Endometrial microvascular endothelial cells (primary cell): Measurements from ENCODE around the gene LCN12. TPM values are rescaled to one million over a fixed set of nuclear protein-coding genes. Genes with fewer than 3 reads are reported as not detected.

Experiments
- in situ Hi-C: cut with HindIII; loops from 2 replicates; pipeline ENCODE4 v1.10.0; 2017; ENCODE audit warnings: low sequenced_read_pairs, low pct_unique_long_range_greater_than_20kb; ENCODE audit errors: inconsistent ontology term
- total RNA-seq: library from RNA; depleted of rRNA; stranded (reverse); fragments of >200 nt; gene quantifications from one replicate; pipeline ENCODE4 v1.2.3, GENCODE V29; 2015; ENCODE audit errors: inconsistent ontology term

Gene LCN12
- total RNA-seq, 1 donor from 2014 or later, result not detected

DNA sequence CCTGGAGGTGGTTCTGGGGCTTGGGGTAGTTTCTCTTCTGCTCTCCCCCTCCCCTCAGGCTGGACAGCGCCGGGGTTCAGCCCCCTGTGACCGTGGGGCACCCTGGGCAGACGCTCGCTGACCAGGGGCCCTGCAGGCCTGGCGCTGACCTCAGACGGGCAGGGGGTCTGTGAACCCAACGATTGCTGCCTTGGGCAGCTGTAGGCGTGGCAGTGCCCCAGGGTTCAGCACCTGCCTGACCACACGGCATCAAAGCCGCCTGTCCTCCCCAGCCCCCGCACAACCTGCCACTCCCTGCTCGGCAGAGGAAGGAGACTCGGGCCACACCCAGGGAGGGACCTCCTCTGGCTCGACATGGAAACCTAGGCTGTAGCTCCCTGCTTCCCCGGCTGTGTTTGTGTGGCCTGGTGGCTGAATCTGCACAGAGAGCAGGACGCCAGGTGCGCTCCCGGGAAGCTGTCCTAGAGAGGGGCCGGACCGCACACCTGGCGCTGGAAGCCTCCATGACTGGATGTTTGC, 12.2 kb downstream of the LCN12 start:
- in situ Hi-C loops, result no loop called here

DNA sequence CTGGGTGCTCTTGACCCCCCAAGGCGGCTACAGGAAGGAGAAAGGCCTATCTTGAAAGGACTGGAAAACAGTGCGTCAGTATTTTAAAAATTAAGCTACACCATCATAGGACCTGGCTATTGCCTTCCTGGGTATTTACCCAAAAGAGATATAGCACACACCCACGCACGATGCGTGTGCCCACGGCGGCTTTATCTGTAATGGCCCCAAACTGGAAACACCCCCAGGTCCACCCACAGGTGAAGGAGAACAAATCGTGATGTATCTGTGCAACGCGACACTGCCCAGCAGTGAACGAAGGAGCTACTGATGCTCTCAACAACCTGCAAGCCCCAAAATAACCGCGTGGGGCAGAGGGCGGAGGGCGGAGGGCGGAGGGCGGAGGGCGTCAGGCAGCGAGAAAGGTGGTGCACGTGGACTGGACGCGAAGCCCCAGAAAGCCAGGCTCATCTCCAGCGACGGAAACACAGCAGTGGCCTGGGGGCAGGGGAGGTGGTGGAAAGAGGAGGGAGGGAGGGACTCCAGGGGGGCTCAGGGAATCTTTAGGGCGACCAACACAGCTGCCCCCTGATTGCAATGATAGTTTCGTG, 12.9 kb downstream of the LCN12 start:
- in situ Hi-C loops, result no loop called here

DNA sequence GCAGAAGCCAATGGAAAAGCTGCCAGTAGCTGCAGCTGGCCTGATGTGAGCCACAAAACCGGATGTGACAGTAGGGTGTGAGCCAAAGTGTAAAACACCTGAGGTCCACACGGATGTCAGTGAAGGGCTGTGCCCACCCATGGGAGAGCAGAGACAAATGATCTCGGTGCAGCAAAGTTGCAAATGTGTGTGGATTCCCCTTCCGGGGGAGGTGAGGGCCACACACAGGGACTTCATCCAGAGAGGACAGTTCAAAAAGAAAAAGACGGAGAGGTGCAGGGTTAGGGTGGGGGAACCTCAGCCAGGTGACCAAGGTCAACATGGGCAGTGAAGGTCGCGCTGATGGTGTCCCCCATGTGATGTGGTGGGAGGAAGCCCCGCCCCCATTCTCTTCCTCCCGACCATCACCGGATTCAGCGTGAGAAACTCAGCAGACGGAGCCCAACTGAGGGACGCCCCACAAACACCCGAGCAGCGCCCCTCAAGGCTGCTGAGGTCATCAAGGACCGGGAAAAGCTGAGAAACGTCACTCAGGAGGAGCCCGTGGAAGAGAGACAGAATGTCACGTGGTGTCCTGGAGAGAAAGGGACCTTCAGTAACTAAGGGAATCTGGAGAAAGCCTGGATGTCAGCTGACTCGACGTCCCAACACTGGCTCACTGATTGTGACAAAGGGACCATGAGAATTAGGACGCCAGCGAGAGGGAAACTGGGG, 13.9 kb downstream of the LCN12 start:
- in situ Hi-C loops, result no loop called here

DNA sequence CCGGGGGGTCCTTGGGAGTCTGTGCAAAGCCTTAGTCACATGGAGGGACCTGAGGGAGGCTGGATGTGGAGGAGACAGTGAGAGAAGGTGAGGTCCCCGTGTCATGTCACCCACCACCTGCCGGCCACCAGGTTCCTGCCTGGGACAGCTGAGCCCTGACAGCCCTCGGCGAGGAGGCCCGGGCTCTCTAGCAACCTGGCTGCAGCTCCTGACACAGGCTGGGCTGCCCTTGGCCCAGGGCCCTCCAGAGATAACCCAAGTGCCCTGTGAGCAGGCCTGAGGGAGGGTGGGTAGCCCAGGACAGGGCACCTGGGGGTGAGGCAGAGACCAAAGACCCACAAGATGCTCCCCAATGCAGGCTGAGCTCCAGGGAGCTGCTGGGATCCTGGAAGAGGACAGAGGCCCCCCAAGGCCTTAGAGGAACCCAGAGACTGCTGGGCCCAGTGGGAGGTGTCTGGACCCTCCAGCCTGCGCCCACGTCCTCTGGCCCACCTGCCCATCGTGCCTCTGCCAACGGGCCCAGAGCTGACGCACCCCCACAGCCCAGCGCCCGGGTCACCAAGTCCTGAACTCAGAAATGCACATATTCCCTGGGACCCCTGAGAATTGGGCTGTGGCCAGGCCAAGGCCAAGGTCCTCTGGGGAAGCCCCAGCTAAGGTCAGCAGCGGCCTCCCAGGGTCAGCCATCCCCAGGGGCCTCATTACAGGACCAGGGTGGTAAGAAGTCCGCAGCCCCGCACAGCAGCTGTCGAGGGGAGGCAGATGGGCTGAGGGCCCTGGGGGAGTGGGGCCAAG, 16.5 kb downstream of the LCN12 start:
- in situ Hi-C loops, result no loop called here

DNA sequence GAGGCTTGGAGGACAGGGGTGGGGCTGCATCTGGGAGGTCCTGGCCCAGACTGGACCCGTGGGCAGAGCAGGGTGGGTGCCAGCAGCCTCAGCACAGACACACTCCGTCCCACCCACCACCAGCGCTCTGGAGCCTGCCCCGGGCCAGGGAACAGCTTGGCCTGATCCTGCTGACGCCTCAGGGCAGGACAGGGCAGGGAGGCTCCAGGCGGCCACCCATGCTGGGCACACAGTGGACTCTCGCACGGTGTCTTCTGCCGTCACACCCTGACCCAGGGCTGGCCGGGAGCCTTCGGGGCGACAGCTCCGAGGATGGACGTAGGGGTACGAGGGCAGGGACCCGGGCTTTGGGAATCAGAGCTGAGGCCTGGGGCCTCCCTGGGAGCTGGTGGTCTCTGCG, 17.1 kb downstream of the LCN12 start:
- in situ Hi-C loops, result no loop called here

- in situ Hi-C loops, result no loop called here
Observed at GRCh38 chr9:136969774-136970173, 17.7 kb downstream of the LCN12 start.

GRCh38 chr9:136970361-136970760, 18.3 kb downstream of the LCN12 start:
- in situ Hi-C loops, result no loop called here

- in situ Hi-C loops, result no loop called here
Observed at GRCh38 chr9:136971746-136972145, 19.7 kb downstream of the LCN12 start.

GRCh38 chr9:136972335-136972734, 20.3 kb downstream of the LCN12 start:
- in situ Hi-C loops, result no loop called here

DNA sequence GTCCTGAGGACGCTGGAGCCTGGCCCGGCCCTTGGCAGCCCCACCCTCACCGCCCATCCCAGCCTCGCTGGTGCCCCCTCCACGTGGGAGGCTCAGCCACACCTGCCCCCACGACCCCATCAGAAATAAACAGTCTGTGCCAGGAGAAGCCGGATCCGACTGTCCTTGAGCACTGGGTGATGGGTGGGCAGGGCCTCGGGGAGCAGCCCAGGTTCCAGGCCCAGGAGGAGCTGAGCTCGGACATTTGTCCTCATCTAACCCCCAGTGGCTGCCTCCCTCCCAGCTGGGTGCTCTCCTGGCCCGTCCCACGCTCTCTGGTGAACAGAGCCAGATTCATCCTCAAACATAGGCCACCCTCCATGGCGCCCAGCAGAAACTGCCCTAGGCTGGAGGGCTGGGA, 20.7 kb downstream of the LCN12 start:
- in situ Hi-C loops, result no loop called here

- in situ Hi-C loops, result no loop called here
Observed at GRCh38 chr9:136973618-136974617, 21.8 kb downstream of the LCN12 start.

DNA sequence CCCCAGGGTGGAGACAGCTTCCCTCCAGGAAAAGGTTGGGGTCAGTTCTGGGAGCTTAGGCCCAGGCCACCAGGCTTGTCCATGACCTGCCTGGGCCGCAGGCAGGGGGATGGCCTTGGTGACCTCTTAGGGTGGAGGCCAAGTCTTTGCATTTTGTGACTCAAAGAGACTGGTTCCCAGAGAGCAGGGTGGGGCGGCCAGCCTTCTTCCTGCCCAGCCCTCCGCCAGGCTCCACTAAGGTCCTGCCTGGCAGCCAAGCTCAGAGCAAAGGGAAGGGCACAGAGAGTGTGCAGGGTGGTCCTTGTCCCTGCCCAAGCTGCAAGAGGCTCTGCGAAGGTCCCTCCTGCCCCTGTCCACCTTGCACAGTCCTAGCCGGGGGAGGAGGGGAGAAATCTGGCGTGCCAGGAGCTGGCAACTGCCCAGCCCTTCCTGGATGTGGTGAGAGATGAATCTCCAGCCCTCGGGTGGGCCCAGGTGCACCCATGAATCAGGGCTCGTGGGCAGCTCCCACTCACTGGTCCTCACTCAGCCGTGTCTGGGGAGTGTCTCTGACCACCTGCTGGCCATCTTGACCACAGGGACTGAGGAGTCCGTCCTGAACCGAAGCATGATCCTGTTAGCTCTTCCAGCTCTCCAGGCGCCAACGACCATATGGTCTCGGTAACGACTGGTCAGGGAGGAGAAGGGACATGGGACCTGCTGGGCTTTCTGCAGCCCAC, 22.9 kb downstream of the LCN12 start:
- in situ Hi-C loops, result no loop called here

DNA sequence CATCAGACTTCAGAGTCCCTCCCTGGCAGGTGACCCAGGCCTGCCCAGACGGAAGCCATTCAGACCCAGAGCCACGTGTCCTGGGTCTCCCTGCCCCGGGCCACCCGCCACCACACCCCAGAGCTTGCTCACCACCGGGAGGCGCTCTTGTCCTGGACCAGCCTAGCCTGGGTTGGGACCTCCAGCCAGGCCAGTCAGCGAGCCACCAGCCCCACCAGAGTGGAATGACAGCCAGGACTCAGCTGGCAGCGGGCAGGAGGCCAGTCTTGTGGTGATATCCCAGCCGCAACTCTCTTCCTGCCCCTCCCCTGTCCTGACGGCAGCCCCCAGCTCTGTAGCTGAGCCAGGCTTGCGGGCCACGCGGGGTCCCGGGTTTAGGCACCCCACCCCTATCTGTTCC, 23.6 kb downstream of the LCN12 start:
- in situ Hi-C loops, result no loop called here

DNA sequence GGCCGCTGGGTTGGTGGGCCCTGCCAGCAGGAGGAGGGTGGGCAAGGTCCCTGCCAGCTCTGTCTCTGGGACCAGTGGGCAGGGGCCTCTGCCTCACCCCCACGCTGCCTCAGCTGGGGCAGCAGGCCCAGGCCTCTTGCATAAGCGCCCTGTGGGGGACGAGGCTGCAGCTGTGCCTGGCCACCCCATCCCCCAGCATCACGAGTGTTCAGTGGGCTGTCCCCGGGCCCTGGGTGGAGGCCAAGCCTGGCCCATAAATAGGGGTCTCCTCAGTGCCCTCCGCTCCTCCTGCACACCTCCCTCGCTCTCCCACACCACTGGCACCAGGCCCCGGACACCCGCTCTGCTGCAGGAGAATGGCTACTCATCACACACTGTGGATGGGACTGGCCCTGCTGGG, 25.1 kb downstream of the LCN12 start, which contains the start of gene PTGDS:
Gene PTGDS, plus strand, starts transcription at position 282 of the 400 bp plus-strand sequence. Its CDS starts 75 bp downstream, at position 357.
- in situ Hi-C loops, result no loop called here

DNA sequence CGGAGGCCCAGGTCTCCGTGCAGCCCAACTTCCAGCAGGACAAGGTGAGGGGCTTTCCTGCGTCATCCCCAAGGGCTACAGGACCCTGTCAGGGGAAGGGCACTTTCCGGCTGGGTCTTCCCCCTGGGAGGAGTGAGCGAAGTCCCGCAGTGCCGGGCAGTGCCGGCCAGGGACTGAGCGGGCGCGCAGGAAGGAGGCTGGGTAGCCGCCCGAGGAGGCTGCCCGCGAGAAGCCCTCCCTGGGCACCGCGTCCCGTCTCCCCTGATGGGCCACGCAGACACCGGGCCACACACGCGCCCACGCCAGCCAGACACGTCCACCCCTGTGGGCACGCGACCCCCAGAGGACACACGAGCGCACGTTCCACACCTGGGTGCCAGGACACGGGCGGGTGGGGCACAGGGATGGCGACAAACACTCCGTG, 25.6 kb downstream of the LCN12 start:
- in situ Hi-C loops, result no loop called here

DNA sequence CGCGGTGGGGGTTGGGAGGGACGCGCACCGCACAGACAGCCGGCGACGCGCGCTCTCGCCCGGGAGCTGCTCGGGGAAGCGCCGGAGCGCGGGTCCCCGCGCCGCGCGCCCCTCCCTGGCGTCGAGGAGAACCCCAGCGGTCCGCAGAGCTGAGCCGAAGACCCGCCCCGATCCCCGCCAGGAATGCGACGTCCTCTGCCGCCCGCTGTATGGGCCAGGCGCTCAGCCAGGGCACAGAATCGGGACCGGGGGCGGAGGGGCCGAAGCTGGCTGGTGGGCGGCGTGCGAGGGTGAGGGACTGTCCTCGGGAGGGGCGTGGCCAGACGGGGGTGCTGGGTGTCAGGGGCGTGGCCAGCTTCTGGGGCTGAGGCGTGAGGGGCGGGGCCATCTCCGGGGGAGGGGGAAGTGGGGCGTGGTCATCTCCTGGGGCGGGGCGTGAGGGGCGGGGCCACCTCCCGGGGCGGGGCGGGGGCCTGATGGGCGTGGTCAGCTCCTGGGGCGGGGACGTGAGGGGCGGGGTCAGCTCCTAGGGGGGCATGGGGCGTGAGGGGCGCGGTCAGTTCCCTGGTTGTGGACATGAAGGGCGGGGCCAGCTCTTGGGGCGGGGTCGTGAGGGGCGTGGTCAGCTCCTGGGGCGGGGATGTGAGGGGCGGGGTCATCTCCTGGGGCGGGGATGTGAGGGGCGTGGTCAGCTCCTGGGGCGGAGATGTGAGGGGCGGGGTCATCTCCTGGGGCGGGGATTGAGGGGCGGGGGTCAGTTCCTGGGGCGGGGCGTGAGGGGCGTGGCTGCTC, 26.2 kb downstream of the LCN12 start:
- in situ Hi-C loops, result no loop called here

GRCh38 chr9:136978865-136979544, 26.9 kb downstream of the LCN12 start:
- in situ Hi-C loops, result no loop called here
